Measurements from ENCODE around the gene SCN3A.

DNA sequence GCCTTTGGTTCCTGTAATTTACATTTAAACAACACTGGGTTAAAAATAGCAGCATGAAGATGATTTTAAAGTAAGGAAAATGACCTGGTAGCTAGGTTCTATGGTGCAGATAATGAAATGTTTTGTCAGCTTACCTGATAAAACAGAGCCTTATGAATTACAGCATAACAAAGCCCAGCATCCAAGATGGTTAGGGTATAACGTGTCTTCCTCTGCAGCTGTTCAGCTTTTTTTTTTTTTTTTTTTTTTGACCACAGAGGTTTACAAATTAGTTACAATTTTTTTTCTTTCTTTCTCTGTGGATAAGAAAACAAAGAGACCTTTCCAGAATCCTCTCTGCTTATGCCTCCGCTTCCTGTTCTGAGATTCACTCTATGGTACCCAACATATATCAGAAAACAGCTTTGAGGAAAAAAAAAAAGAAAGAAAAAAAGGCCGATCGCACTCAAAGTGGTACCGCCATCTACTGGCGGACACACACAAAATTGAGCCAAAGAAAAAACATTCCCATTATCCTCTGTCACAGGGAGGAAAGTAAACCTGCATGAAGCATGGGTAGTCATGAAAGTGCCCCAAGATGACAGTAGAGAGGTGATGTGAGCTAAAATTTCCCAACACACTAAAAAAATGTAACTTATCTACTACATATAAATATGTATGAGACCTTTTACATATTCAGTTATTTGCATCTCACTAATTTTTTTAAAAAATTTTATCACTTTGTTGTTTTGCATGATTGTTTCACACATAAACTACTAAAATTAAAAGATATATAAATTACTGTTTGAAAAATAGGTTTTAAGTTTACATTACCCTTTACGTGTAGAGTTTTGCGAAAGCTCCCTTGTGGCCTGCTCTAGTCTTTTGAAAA, at the start of gene SCN3A:
- TF ChIP-seq CTCF (IDR thresholded peaks at IDR 0.05): peak in 1 of 4 experiments; percentile 55
- TF ChIP-seq POLR2A (IDR thresholded peaks at IDR 0.05): no peak
